PFSK-1 (cell line): Measurements from ENCODE around the gene FBXO31.

Source experiments
- FOXP2 ChIP-seq: optimal IDR thresholded peaks from 2 replicates; pipeline ENCODE3; 2011; ENCODE audit warnings: borderline replicate concordance, control low read depth, inconsistent platforms; ENCODE audit not compliant: insufficient read depth; ENCODE audit errors: extremely low read length, extremely low read depth
- POLR2AphosphoS5 ChIP-seq: IDR thresholded peaks from 2 replicates; pipeline ENCODE4 v1.6.1; 2012; ENCODE audit warnings: low read depth, mild to moderate bottlenecking, control low read depth, low read length, moderate library complexity
- REST ChIP-seq, 2 experiments: IDR thresholded peaks; 2 replicates each; pipeline versions ENCODE4 v1.6.1 to v1.8.0; 2011 to 2012; ENCODE audit warnings: low read depth in 2 of 2, low read length in 2 of 2, control low read depth in 1 of 2, inconsistent platforms in 1 of 2, mild to moderate bottlenecking in 1 of 2, moderate library complexity in 1 of 2; ENCODE audit not compliant: insufficient read depth in 1 of 2
- SIN3A ChIP-seq: IDR thresholded peaks from 2 replicates; pipeline ENCODE4 v1.6.1; 2012; ENCODE audit warnings: mild to moderate bottlenecking, low read length, moderate library complexity, borderline replicate concordance; ENCODE audit not compliant: insufficient read depth
- TAF1 ChIP-seq: IDR thresholded peaks from 2 replicates; pipeline ENCODE4 v1.6.1; 2012; ENCODE audit warnings: low read length, control low read depth, borderline replicate concordance; ENCODE audit not compliant: insufficient read depth

GRCh38 chr16:87356491-87356853 lies 27.1 kb downstream of the FBXO31 start:
- TF ChIP-seq SIN3A (no peak), POLR2AphosphoS5 (no peak), TAF1 (no peak), REST (IDR thresholded peaks at IDR 0.05; ENCODE audit: insufficient read depth in 1 of 2, low read depth in 2 of 2, low read length in 2 of 2) (no peak), FOXP2 (no peak)
